ENCODE results near the gene PSTPIP1. TPM values are rescaled to one million over a fixed set of nuclear protein-coding genes. Genes with fewer than 3 reads are reported as not detected.

The PSTPIP1 gene
- polyA plus RNA-seq, 1 donor from 2014 or later: not detected

- peak; percentile 21 for TF ChIP-seq EP300 (conservative IDR thresholded peaks at IDR 0.05; ENCODE audit: poor library complexity, severe bottlenecking)
- TF ChIP-seq EZH2 (IDR thresholded peaks at IDR 0.05; ENCODE audit: borderline replicate concordance, insufficient read depth, low read length, poor library complexity, severe bottlenecking): no peak
- Histone ChIP-seq H4K20me1 (ENCODE audit: insufficient read depth) (no peaks in the 10 kb centered on the region), H2AFZ (ENCODE audit: low read depth, low read length) (no peak overlapping the region), H3K9me3 (ENCODE audit: low read length) (no peaks in the 10 kb centered on the region), H3K79me2 (replicated peaks; ENCODE audit: insufficient read depth, low read length) (no peaks in the 10 kb centered on the region), H3K4me2 (ENCODE audit: low read length) (no peak overlapping the region), H3F3A (ENCODE audit: insufficient read depth, low read length, poor library complexity, severe bottlenecking) (no peaks in the 10 kb centered on the region), H3K9ac (ENCODE audit: low read length) (no peak overlapping the region), H3K36me3 (ENCODE audit: insufficient read depth, low read length) (no peaks in the 10 kb centered on the region), H3K27ac (ENCODE audit: low read length) (no peak overlapping the region), H3K27me3 (ENCODE audit: insufficient read depth, low read depth, low read length) (no peaks in the 10 kb centered on the region), H3K9me2 (ENCODE audit: insufficient read depth, low read length) (no peaks in the 10 kb centered on the region), H3K4me3 (ENCODE audit: low read length) (no peak overlapping the region)
Observed at GRCh38 chr15:76998663-76999285, 3.8 kb downstream of the PSTPIP1 start.

GRCh38 chr15:76999996-77000395 is 5.1 kb downstream of the PSTPIP1 start:
- H3F3A ChIP-seq (ENCODE audit: insufficient read depth, low read length, poor library complexity, severe bottlenecking): no peaks in the 10 kb centered on the region
- no peaks in the 10 kb centered on the region for H4K20me1 ChIP-seq (ENCODE audit: insufficient read depth)
- no peak for TF ChIP-seq REST (IDR thresholded peaks at IDR 0.05; ENCODE audit: borderline replicate concordance)
- TF ChIP-seq EP300 (conservative IDR thresholded peaks at IDR 0.05; ENCODE audit: poor library complexity, severe bottlenecking): no peak
- no peak for TF ChIP-seq TAF1 (IDR thresholded peaks at IDR 0.05; ENCODE audit: low read depth)
- TF ChIP-seq SMC3 (conservative IDR thresholded peaks at IDR 0.05; ENCODE audit: poor library complexity): no peak
- no peak for TF ChIP-seq POLR2AphosphoS5 (IDR thresholded peaks at IDR 0.05)
- TF ChIP-seq CTCF (IDR thresholded peaks at IDR 0.05; ENCODE audit: poor library complexity, severe bottlenecking): no peak
- no peak for TF ChIP-seq EZH2 (IDR thresholded peaks at IDR 0.05; ENCODE audit: borderline replicate concordance, insufficient read depth, low read length, poor library complexity, severe bottlenecking)
- no peak for TF ChIP-seq MXI1 (conservative IDR thresholded peaks at IDR 0.05; ENCODE audit: poor library complexity, severe bottlenecking)
- TF ChIP-seq RAD21 (conservative IDR thresholded peaks at IDR 0.05): no peak
- H3K4me3 ChIP-seq (ENCODE audit: low read length): no peak overlapping the region
- no peaks in the 10 kb centered on the region for H3K79me2 ChIP-seq (replicated peaks; ENCODE audit: insufficient read depth, low read length)
- H2AFZ ChIP-seq (ENCODE audit: low read depth, low read length): no peak overlapping the region
- no peaks in the 10 kb centered on the region for H3K36me3 ChIP-seq (ENCODE audit: insufficient read depth, low read length)
- H3K9ac ChIP-seq (ENCODE audit: low read length): no peak overlapping the region
- no peak overlapping the region for H3K27ac ChIP-seq (ENCODE audit: low read length)
- no peak overlapping the region for H3K4me2 ChIP-seq (ENCODE audit: low read length)
- no peaks in the 10 kb centered on the region for H3K9me2 ChIP-seq (ENCODE audit: insufficient read depth, low read length)
- H3K27me3 ChIP-seq (ENCODE audit: insufficient read depth, low read depth, low read length): no peaks in the 10 kb centered on the region
- no peaks in the 10 kb centered on the region for H3K9me3 ChIP-seq (ENCODE audit: low read length)

Data from neural cell (in vitro differentiated cells).